HepG2 (cell line): ENCODE results near the gene ZNF3. TPM values are rescaled to one million over a fixed set of nuclear protein-coding genes. Genes with fewer than 3 reads are reported as not detected.
A peak's percentile ranks its signal among the peaks of the same experiment; 100 is the strongest.

Source experiments
- ETV5 ChIP-seq: IDR thresholded peaks from 2 replicates; pipeline ENCODE4 v1.6.1; 2018; ENCODE audit warnings: missing biosample characterization, missing genetic modification reagents, inconsistent platforms, borderline replicate concordance
- ETV6 ChIP-seq: sonication (generic); formaldehyde crosslinking; conservative IDR thresholded peaks from 2 replicates; pipeline ENCODE4 v1.4.0; 2020; ENCODE audit warnings: missing genetic modification reagents
- GATA4 ChIP-seq: sonication (generic); IDR thresholded peaks from 2 replicates; pipeline ENCODE4 v1.6.1; 2016; ENCODE audit warnings: antibody characterized with exemption, low read depth, borderline replicate concordance
- KLF9 ChIP-seq: IDR thresholded peaks from 2 replicates; pipeline ENCODE4 v1.6.1; 2016; ENCODE audit warnings: low read depth
- KMT2A ChIP-seq: sonication (generic); formaldehyde crosslinking; IDR thresholded peaks from 2 replicates; pipeline ENCODE4 v1.4.0; 2020; ENCODE audit warnings: missing genetic modification reagents
- MAFK ChIP-seq, 2 experiments: IDR thresholded peaks in 1 of 2; conservative IDR thresholded peaks in 1 of 2; 2 replicates each; pipeline ENCODE4 v1.6.1; 2011; ENCODE audit warnings: improper control_type of control experiment in 2 of 2, low read length in 2 of 2
- MAZ ChIP-seq, 2 experiments: sonication (generic) in 1 of 2; formaldehyde crosslinking in 1 of 2; IDR thresholded peaks; 2 replicates each; pipeline versions ENCODE4 v1.5.0 to v1.6.1; 2012 to 2020; ENCODE audit warnings: low read depth in 2 of 2, mild to moderate bottlenecking in 2 of 2, borderline replicate concordance in 1 of 2, improper control_type of control experiment in 1 of 2, low read length in 1 of 2, missing genetic modification reagents in 1 of 2, moderate library complexity in 1 of 2
- MTERF4 ChIP-seq: sonication (generic); formaldehyde crosslinking; IDR thresholded peaks from 2 replicates; pipeline ENCODE4 v1.8.0; 2023; ENCODE audit warnings: mild to moderate bottlenecking, missing genetic modification reagents
- MTF1 ChIP-seq: sonication (generic); formaldehyde crosslinking; IDR thresholded peaks from 2 replicates; pipeline ENCODE4 v1.5.0; 2020; ENCODE audit warnings: missing genetic modification reagents
- MXD3 ChIP-seq: IDR thresholded peaks from 2 replicates; pipeline ENCODE4 v1.6.1; 2016; ENCODE audit warnings: mild to moderate bottlenecking, missing biosample characterization, missing genetic modification reagents
- NFATC3 ChIP-seq: sonication (generic); formaldehyde crosslinking; IDR thresholded peaks from 2 replicates; pipeline ENCODE4 v1.5.1; 2020; ENCODE audit warnings: mild to moderate bottlenecking, missing genetic modification reagents
- NR3C1 ChIP-seq: sonication (generic); formaldehyde crosslinking; IDR thresholded peaks from 2 replicates; pipeline ENCODE4 v1.4.0; 2020; ENCODE audit warnings: missing genetic modification reagents
- PHB2 ChIP-seq: fragments of 450-650 bp; IDR thresholded peaks from 2 replicates; pipeline ENCODE4 v1.6.1; 2018; ENCODE audit not compliant: partially characterized antibody
- SIN3B ChIP-seq: fragments of 150-350 bp; IDR thresholded peaks from 2 replicates; pipeline ENCODE4 v1.6.1; 2014; ENCODE audit warnings: low read length
- SRF ChIP-seq: IDR thresholded peaks from 2 replicates; pipeline ENCODE4 v1.6.1; 2011; ENCODE audit warnings: mild to moderate bottlenecking, low read depth, low read length, moderate library complexity
- SRSF4 ChIP-seq: fragments of 200-400 bp; formaldehyde crosslinking; IDR thresholded peaks from one replicate; pipeline ENCODE4 v1.6.1; 2018; ENCODE audit warnings: mild to moderate bottlenecking, low read depth, low read length, moderate library complexity; ENCODE audit not compliant: poor library complexity, severe bottlenecking
- TBP ChIP-seq: sonication (generic); formaldehyde crosslinking; IDR thresholded peaks from 2 replicates; pipeline ENCODE4 v1.5.0; 2020; ENCODE audit warnings: missing genetic modification reagents
- TOE1 ChIP-seq: sonication (generic); formaldehyde crosslinking; IDR thresholded peaks from 2 replicates; pipeline ENCODE4 v1.4.0; 2020; ENCODE audit warnings: mild to moderate bottlenecking, missing genetic modification reagents
- ZBTB3 ChIP-seq: sonication (generic); formaldehyde crosslinking; IDR thresholded peaks from 2 replicates; pipeline ENCODE4 v1.4.0; 2020; ENCODE audit warnings: low read depth, mild to moderate bottlenecking, moderate library complexity, missing genetic modification reagents, borderline replicate concordance
- ZMYM3 ChIP-seq: sonication (generic); formaldehyde crosslinking; IDR thresholded peaks from 2 replicates; pipeline ENCODE4 v1.5.1; 2020; ENCODE audit warnings: mild to moderate bottlenecking, missing genetic modification reagents
- ZNF30 ChIP-seq: sonication (generic); formaldehyde crosslinking; IDR thresholded peaks from 2 replicates; pipeline ENCODE4 v1.5.0; 2020; ENCODE audit warnings: mild to moderate bottlenecking, missing genetic modification reagents
- ZNF335 ChIP-seq: sonication (generic); formaldehyde crosslinking; IDR thresholded peaks from 2 replicates; pipeline ENCODE4 v1.4.0; 2020; ENCODE audit warnings: missing genetic modification reagents
- ZNF468 ChIP-seq: sonication (generic); formaldehyde crosslinking; IDR thresholded peaks from 2 replicates; pipeline ENCODE4 v1.8.0; 2022; ENCODE audit warnings: mild to moderate bottlenecking, moderate library complexity, missing genetic modification reagents
- ZNF691 ChIP-seq: sonication (generic); formaldehyde crosslinking; IDR thresholded peaks from 2 replicates; pipeline ENCODE4 v1.4.0; 2020; ENCODE audit warnings: missing genetic modification reagents, low read depth, mild to moderate bottlenecking, borderline replicate concordance
- ZNF746 ChIP-seq: sonication (generic); formaldehyde crosslinking; IDR thresholded peaks from 2 replicates; pipeline ENCODE4 v1.8.0; 2022; ENCODE audit warnings: mild to moderate bottlenecking, missing genetic modification reagents
- ZNF747 ChIP-seq: sonication (generic); formaldehyde crosslinking; IDR thresholded peaks from 2 replicates; pipeline ENCODE4 v1.8.1; 2023; ENCODE audit warnings: missing genetic modification reagents, mild to moderate bottlenecking, borderline replicate concordance
- ZNF782 ChIP-seq: sonication (generic); formaldehyde crosslinking; IDR thresholded peaks from 2 replicates; pipeline ENCODE4 v1.4.0; 2020; ENCODE audit warnings: missing genetic modification reagents, mild to moderate bottlenecking, borderline replicate concordance
- polyA plus RNA-seq, 8 experiments: library from polyadenylated mRNA; depleted of rRNA in 3 of 8; stranded (reverse) in 7 of 8; unstranded in 1 of 8; fragments of >200 nt; fragmentation: Illumina TruSeq in 4 of 8; extraction: Trizol in 4 of 8; gene quantifications; 2 replicates each; pipeline versions ENCODE4 v1.2.1 to v1.2.3, GENCODE V29; 2011 to 2016; ENCODE audit warnings: low read depth in 4 of 8, missing spikeins in 1 of 8, mixed read lengths in 1 of 8; ENCODE audit not compliant: insufficient read depth in 1 of 8
- total RNA-seq, 5 experiments: library from RNA; depleted of rRNA; stranded (reverse); fragments of >200 nt; fragmentation: Illumina TruSeq; extraction: Trizol; gene quantifications; 2 replicates each; pipeline ENCODE4 v1.2.3, GENCODE V29; 2016; ENCODE audit warnings: low read depth in 1 of 5
- TF ChIP-seq, protein P1 (sequence below): sonication (generic); formaldehyde crosslinking; IDR thresholded peaks from 2 replicates; pipeline ENCODE4 v1.4.0; 2020; ENCODE audit warnings: missing genetic modification reagents

The ZNF3 gene
- total and polyA plus RNA-seq, 2 of the 13 experiments (the other 11 are each of a cell fraction or from before 2014, with no cell fraction given), result 33.7 to 56.9 TPM

DNA sequence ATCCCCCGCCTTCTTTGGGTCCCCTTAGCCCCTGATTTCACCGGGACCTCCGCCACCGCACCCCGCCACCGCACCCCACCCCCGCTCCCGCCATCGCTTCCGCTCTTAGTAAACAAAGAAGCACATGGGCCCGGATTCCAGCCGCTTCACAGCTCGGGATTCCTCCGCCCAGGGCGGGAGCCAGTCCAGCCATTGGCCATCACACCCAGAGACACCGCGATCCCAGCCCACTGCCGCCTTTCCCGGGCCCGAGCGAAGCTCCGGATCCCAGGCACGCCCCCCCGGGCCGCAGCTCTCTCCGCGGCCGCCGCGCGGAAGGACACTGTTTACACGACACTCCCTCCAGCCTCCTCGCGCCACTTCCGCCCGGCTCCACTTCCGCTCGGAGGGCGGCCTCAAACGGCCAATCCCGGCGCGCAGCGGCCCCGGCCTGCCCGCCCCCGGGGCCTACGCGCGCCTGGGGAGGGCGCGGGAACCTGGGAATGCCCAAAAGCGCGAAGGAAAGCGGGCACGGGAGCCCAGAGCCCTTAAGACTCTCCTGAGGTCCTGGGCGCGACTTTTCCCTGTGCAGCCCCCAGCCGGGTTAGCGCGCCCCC lies 19.0 kb upstream of the ZNF3 start (continued):
- TF ChIP-seq ZNF747 (CRISPR knock-in tag) (peak; percentile 95; the same call in 1 of the 2 replicates), MAZ (IDR thresholded peaks at IDR 0.05; ENCODE audit: borderline replicate concordance, low read depth, low read length) (peak; percentile 84; the same call in 1 of the 2 replicates), MAZ (CRISPR knock-in tag; IDR thresholded peaks at IDR 0.05; ENCODE audit: low read depth) (peak; percentile 92), GATA4 (no peak), SIN3B (peak; percentile 73), MAFK (conservative IDR thresholded peaks at IDR 0.05 in 1 of 2, IDR thresholded peaks at IDR 0.05 in 1 of 2; ENCODE audit: low read length in 2 of 2) (no peak), NR3C1 (CRISPR knock-in tag) (no peak), ZNF30 (CRISPR knock-in tag) (no peak), MTF1 (CRISPR knock-in tag) (no peak), ZBTB3 (peak; percentile 30; the same call in 1 of the 2 replicates), SRF (no peak), ETV5 (CRISPR knock-in tag) (peak; percentile 97), TBP (CRISPR knock-in tag) (no peak), ZNF782 (CRISPR knock-in tag) (no peak), SRSF4 (no peak), ZNF468 (no peak), NFATC3 (CRISPR knock-in tag) (no peak), ETV6 (0 out of 2 replicates have a peak, but pooled peaks have one; percentile 72), KMT2A (CRISPR knock-in tag) (peak; percentile 64), TOE1 (CRISPR knock-in tag) (no peak), ZNF746 (CRISPR knock-in tag) (peak; percentile 83; the same call in 1 of the 2 replicates), ZNF691 (CRISPR knock-in tag) (no peak; the same call in 1 of the 2 replicates), ZMYM3 (CRISPR knock-in tag) (no peak), MTERF4 (peak; percentile 80), ZNF335 (CRISPR knock-in tag) (no peak), KLF9 (CRISPR knock-in tag) (peak; percentile 99), PHB2 (no peak), MXD3 (CRISPR knock-in tag) (peak; percentile 91)
- TF ChIP-seq, protein P1, sequence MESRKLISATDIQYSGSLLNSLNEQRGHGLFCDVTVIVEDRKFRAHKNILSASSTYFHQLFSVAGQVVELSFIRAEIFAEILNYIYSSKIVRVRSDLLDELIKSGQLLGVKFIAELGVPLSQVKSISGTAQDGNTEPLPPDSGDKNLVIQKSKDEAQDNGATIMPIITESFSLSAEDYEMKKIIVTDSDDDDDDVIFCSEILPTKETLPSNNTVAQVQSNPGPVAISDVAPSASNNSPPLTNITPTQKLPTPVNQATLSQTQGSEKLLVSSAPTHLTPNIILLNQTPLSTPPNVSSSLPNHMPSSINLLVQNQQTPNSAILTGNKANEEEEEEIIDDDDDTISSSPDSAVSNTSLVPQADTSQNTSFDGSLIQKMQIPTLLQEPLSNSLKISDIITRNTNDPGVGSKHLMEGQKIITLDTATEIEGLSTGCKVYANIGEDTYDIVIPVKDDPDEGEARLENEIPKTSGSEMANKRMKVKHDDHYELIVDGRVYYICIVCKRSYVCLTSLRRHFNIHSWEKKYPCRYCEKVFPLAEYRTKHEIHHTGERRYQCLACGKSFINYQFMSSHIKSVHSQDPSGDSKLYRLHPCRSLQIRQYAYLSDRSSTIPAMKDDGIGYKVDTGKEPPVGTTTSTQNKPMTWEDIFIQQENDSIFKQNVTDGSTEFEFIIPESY (CRISPR knock-in tag), result peak; percentile 31
